GF-D8 (cell line): Measurements from ENCODE around the gene CALML4.
"Not testable (repeated sequence)": the region's sequence is repeated elsewhere in the genome, so short reads cannot be mapped to it uniquely, and the experiment has no call there.

Experiments
- DNase-seq: peaks from one replicate; lab custom pipeline; 2025; lab: John Stamatoyannopoulos, UW

The CALML4 gene

DNA sequence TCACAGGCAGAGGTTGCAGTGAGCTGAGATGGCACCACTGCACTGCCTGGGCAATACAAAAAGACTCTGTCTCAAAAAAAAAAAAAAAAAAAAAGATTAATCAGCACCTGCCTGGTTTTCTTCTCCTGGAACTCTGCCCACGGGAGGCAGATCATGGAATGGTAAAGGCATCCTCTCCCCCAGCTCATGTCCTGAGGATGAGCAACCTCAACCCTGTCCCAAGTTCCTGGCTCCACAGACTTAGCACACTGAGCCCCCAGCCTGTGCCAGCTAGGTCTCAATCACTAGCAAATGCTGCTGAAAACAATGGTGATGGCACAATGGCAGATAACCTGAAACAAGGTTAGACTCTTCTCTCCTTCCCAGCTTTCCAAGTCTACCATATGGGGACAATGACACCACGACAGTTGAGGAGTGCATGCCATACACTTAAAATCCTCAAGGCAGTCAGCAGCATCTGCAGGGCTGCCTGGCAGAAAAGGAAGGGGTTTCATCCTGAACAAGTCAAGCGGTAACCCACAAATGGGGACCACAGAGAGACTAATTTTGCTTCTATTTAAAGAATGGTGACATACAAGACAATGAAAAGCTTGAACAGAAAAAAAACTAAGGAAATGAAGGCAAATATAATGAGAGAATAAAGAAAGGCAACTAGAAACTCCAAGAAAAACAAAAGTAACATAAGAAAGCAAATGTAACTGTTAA lies 19.6 kb upstream of the CALML4 start:
- DNase-seq, result peak; percentile 46

DNA sequence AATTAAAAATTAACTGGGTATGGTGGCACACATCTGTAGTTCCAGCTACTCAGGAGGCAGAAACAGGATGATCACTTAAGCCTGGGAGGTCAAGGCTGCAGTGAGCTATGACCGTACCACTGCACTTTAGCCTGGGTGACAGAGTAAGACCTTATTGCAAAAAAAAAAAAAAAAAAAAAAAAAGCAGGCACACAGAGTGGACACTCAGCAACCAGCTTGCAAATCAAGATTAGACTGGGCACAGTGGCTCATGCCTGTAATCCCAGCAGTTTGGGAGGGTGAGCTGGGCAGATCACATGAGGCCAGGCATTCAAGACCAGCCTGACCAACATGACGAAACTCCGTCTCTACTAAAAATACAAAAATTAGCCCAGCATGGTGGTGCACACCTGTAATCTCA lies 19.0 kb upstream of the CALML4 start:
- no peak for DNase-seq

DNA sequence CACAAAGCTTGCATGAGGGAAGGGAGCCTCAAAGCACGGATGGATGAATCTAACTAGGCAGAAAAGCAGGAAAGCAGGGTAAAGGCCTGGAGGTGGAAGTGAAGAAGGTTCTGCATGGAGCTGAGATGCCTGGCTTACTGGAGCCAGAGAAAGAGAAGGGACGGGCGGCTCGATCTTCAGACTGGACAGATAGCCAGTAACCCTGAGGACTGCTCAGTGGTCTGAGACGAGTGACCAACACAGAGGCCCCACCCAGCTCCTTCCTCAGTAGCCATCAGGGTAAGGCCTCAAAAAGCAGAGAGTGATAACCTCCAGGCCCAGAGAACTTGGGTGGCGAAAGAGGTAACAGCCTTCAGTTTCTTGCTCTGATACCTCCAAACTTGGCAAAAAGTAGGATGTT lies 18.0 kb upstream of the CALML4 start:
- DNase-seq, result no peak

DNA sequence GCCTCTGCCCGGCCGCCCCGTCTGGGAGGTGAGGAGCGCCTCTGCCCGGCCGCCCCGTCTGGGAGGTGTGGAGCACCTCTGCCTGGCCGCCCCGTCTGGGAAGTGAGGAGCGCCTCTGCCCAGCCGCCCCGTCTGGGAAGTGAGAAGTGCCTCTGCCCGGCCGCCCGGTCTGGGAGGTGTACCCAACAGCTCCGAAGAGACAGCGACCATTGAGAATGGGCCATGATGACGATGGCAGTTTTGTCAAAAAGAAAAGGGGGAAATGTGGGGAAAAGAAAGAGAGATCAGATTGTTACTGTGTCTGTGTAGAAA lies 17.3 kb upstream of the CALML4 start:
- not testable (repeated sequence) for DNase-seq

DNA sequence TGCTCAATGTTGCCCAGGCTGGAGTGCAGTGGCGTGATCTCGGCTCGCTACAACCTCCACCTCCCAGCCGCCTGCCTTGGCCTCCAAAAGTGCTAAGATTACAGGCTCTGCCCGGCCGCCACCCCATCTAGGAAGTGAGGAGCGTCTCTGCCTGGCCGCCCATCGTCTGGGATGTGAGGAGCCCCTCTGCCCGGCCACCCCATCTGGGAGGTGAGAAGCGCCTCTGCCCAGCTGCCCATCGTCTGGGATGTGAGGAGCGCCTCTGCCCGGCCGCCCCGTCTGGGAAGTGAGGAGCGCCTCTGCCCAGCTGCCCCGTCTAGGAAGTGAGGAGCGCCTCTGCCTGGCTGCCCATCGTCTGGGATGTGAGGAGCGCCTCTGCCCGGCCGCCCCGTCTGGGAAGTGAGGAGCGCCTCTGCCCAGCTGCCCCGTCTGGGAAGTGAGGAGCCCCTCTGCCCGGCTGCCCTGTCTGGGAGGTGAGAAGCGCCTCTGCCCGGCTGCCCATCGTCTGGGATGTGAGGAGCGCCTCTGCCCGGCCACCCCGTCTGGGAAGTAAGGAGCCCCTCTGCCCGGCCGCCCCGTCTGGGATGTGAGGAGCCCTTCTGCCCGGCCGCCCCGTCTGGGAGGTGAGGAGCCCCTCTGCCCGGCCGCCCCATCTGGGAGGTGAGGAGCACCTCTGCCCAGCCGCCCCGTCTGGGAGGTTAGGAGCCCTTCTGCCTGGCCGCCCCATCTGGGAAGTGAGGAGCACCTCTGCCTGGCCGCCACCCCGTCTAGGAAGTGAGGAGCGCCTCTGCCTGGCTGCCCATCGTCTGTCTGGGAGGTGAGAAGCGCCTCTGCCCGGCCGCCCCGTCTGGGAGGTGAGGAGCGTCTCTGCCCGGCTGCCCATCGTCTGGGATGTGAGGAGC lies 16.6 kb upstream of the CALML4 start:
- not testable (repeated sequence) for DNase-seq

DNA sequence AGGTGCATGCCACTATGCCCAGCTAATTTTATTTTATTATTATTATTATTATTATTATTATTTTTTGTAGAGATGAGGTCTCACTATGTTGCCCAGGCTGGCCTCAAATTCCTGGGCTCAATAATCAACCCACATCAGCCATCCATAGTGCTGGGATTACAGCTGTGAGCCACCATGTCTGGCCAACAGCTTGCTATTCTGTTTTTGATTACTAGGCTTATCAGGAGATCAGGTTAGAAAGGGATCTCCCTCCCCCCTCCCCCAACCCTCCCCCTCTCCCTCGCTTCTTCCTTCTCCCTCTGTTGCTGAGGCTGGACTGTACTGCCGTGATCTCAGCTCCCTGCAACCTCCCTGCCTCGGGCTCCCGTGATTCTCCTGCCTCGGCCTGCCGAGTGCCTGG lies 15.8 kb upstream of the CALML4 start:
- no peak for DNase-seq

DNA sequence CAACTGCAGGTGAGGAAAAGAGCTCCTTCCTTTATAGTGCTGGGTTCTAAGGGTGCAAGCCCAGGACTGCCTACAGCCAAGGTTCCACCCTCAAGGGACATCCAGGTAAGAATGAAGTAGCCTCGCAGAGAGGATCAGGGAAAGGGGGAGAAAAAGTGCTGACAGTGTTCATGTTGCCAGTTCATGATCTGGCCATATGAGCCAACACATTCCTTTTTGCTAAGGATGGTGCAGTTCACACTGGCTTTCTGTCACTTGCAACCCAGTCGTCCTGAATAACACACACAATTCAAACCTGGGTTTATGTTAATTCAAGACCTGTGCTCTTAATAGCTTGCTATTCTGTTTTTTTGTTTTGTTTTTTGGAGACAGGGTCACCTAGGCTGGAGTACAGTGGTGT lies 15.4 kb upstream of the CALML4 start:
- no peak for DNase-seq

DNA sequence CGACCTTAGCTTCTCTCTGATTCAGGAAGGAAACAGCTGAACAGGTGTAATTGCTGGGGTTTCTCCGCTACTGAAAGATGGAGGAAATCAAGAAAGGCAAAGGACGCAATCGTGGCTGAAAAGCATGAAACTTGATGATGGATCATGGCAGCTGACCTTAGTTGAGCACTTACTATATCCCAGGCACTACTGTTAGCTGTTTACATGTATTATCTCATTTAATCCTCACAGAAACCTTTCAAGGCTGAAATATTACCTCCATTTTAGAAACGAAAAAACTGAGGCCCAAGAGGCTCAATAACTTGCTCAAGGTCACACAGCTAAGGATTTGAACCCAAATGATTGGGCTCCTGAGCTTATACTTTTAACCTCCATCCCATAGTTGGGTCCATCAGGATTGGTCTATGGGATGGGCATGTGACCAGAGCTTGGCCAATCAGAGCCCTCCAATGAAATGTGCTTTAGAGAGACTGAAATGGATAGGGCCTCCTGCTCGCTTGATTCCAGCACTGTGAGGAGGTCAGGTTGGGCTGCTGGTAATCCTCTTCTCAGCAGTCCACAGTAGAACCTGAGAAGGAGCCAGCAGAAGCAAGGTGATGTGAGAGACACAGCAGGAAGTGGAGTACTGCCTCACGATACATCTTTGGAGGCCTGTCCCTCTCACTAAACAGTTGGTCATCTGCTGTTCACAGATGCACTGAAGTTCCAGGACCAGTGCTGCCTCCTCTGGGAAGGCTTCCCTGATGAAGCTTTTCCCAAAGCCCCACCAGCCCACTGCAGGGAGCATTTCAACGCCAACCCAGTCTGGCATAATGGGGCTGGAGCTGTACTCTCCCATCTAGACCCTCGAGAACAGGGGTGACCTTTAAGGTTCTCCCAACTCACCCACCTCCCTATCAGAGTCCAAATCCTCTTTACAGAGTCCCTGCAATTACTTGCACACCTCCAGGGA lies 14.0 kb upstream of the CALML4 start:
- no peak for DNase-seq

DNA sequence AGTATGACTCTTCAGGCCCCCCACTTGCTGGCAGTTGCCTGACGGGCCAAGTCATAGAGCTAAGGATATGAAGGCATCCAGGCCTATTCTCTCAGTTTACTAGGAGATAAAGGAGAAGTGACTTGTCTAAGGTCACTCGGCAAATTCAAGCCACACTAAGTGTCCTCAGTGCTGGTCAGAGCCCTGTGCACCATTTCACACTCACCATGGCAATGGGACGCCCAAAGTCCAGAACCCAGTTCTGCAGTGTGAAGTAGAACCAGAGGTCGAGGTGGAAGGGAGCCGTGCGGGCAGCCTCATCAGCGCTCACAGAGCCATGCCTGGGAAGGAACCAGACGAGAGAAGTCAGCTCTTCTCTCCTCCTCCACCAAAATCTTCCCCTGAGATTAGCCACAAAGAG lies 13.2 kb upstream of the CALML4 start:
- no peak for DNase-seq

DNA sequence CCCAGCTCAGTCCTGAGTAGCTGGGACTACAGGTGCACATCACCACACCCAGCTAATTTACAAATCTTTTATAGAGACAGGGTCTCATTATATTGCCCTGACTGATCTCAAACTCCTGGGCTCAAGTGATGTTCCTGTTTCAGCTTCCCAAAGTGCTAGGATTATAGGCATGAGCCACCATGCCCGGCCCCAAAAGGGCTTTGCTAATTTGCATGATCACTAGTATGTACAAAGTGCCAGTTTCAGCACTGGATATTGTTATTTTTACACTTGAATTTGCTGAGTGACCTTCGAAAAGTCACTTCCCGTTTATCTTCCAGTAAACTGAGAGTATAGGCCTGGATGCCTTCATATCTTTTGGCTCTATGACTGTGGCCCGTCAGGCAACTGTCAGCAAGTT lies 12.2 kb upstream of the CALML4 start:
- no peak for DNase-seq

DNA sequence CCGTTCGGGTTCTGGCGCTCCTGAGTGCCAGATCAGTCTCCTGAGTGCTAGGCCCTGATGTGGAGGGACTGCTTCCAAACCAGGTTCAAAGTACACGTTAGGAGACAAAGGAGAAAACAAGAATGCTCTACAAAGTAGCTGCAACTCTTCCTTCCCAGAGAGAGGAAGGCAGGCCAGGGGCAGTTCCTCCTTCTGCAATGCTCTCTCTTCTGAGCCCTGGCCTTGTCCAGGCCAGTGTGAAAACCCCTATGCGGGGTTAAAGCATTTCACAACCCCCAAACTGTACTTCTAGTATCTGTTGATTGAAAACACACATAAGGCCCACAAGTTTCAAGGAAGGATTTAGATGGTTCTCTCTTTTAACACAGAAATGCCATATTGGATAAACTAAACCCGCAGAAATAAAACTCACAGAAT lies 9.7 kb upstream of the CALML4 start:
- no peak for DNase-seq

DNA sequence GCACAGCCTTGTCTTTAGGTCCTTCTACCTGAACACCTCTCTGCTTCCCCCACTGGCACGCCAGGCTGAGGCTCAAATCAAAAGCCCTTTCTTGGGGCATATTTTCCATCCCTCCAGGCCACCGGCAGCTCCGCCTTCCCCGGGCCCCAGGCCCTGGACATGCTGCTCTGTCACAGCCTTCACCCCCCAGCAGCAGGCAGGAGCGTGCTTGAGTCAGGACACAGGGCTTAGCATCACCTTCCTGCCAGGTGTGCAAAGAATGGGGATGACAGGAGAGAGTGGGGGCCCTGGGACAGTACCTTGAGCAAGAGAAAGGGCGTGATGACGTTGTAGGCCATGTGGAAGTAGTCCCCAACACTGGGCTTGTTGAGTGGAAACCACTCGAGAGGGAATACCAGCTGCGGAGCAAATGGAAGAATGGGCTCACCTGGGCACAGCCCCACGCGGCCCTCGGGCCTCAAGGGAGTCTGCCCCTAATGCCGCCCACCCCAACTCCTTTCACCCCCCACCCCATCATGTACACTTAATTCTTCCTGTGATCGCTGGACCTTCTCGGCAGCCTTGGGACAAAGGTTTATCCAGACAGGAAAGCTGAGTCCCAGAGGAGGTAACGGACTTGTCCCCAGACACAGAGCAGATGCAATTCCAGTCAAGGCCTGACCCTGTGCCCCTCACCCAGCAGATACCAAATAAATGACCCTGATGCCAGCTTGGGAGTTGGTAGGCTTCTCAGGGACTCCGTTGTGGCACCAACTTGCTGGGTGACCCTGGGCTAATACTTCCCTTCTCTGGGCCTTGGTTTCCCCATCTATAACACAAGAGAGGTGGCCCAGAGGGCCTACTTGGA lies 9.1 kb upstream of the CALML4 start:
- DNase-seq, result no peak

DNA sequence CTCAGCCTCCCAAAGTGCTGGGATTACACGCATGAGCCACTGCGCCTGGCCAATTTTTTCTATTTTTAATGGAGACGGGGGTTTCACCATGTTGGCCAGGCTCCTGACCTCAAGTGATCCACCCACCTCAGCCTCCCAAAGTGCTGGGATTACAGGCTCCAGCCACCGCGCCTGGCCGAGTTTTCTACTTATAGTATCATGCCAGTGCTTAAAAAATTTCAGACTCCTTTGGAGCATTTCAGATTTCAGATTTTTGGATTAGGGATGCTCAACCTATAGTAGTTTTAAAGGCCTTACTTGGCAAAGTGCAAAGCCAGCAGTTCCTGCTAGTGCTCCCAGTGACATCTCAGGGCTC lies 8.3 kb upstream of the CALML4 start:
- not testable (repeated sequence) for DNase-seq

DNA sequence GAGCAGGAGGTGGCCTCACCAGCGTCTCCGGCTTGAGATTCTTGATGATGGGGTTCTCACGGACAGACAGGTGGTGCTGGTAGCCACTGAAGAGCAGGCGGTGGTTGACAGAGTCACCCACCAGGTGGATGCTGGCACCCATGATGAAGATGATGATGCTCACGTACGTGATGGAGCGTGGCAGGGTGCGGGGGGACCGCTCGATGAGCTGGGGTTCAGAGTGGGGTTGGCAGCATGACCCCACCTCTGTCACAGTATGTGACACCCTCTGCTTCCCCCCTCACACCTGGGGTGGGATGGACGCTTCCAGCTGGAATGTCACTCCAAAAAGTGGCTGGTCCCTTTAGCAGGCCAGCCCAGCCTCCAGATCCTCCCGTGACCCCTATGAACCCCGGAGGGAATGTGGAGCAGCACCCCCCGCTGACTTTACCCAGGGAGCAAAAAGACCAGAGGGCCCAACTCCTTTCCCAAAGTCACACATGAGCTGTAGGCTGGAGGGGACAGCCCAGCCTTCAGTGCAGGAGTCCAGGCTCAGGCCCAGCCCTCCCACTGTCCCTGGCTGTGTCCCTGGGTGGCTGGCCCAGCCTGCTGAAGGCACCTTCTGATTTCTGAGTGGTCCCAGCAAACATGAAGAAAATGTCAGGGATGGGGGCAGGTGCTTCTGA lies 6.7 kb upstream of the CALML4 start:
- no peak for DNase-seq

DNA sequence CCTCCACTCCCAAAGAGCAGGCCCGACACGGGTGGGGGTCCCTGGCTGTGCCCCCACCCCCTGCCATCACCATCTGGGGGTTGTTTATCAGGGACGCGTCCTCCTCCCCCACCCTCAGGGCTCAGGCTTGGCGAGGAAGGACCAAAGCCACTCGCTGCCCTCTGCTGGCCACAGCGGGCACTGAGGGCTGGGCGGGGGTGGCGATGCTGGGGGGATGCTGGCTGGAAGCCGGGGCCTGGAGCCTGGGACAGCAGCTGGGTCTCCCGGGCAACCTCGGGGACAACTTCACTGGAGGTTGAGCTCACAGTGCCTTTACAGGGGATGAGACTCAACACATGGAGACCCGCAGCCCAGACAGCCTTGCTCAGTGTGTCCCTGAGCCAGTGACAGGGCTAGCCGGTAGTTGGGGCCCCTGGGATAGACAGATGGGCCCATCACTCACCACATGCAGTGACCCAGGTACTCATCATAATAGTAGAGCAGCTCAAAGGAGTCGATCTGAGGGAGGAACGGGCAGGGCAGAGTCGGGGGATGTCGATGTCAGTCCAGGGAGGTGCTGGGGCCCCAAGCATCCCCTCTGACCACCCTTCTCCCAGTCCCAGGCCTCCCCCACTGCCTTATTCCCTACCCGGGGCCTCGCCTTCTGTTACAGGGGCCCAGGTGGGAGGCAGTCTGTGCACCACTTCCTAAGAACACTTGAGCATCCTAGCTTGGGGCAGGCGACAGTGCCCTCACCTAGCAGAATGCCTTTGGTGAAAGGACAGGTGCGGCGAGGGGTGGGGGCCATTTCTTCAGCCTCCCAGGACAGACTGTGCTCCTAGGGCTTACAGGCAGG lies 5.9 kb upstream of the CALML4 start:
- no peak for DNase-seq

DNA sequence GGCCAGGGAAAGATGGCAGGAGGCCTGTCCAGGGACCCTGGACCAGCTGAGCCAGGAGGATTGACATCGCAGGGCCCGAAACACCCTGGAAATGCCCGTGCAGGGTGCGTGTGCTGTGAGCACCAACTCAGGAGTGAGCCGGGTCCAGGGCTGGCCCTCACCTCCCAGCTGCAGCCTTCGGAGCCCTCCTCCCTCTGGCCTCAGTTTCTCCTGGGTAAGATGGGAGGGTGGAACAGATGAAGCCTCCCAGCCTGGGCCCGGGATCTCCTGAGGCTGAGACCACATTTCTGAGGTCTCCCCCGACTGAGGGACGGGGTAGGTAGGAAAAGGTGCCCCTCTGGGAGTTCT lies 5.3 kb upstream of the CALML4 start:
- DNase-seq, result no peak

DNA sequence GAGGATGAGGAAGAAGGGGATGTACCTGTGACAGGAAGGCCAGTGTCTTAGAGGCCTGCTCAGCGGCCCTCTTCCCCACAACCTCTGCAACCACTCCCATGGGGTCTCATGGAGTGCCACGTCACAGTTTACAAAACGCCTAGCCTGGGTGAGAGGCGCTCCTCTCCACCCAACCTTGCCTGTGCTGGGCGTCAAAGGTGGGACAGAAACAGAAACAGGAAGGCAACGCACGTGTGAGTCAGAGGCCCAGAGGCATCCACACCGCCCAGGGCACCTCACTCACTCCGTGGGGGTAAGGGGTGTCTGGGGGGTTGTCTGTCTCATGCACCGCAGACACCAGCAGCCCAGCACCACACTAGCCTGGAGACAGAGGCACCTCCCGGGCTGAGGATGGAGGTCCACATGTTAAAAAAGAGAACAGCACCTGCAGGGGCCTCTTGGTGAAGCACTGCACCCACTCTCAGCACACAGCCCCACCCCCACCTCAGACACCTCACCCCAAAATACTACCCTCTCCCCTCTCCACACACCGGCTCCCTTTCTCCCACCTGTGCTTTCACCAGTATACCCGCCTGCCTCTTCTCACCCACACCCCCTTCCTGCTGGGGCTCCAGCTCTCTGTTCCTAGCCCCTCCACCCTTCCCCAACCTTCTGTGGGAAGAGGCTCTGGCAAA lies 4.7 kb upstream of the CALML4 start:
- DNase-seq, result no peak

DNA sequence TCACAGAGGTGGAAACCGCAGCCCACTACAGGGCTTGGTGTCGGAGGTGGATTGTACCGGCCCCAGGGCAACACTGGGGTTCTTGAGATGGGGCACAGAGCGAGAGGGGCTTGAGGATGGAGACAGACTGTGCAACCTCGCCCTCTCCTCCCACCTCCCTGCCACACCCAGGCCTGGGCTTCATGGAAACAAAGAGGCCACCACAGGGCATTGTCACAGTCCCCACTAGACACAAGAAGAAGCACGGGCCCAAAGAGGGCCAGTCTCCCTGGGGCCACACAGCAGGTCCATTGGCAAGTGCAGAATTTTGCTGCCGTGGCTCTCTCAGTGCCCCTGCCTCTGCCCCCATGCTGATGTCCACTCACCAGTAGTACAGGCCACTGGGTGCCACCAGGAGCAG lies 4.1 kb upstream of the CALML4 start:
- DNase-seq, result no peak

DNA sequence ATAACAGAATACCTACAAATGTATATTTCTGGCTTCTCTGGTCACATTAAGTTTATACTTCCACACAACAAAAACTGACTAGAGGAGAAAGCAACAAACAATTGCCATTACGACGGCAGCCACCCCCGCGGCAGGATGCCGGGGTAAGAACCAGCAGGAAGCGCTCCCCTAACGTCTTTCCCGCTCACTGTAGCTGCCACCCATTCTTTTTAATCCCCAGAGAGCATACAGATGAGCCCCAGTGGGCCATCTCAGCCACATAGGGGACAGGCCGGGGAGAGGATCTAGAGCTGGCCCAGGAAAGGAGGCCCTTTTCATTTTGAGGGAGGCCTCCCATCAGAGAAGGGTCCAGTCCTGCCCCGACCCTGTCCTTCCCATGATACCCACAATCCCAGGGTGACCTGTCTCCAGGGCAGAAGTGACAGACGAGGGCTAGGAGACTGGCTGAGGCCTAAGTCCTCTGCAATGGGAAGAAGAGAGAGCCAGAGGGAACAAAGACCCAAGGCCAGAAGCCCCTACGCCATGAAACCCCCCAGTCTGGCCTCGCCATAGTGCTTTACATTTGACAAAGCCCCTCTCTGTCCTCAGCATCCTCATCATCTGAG lies 3.6 kb upstream of the CALML4 start:
- no peak for DNase-seq
